Measurements from ENCODE around the gene USP36.
A peak's percentile ranks its signal among the peaks of the same experiment; 100 is the strongest.
"Not testable (repeated sequence)": the region's sequence is repeated elsewhere in the genome, so short reads cannot be mapped to it uniquely, and the experiment has no call there.

USP36 gene

GRCh38 chr17:78840780-78841611, at the start of gene USP36:
USP36 (minus strand) TSS chr17:78840814; CDS start chr17:78836363, 4,451 bp downstream.
- TF ChIP-seq EZH2phosphoT487 (IDR thresholded peaks at IDR 0.05; ENCODE audit: low read length) (no peak), CTCF (IDR thresholded peaks at IDR 0.05; ENCODE audit: low read length) (no peak)
- H3K9ac ChIP-seq (ENCODE audit: low read length), result peak within 1 kb of the TSS; percentile 98
- H3K27ac ChIP-seq (ENCODE audit: low read length), result peak within 1 kb of the TSS; percentile 92
- H3K4me3 ChIP-seq (ENCODE audit: low read length), result peak within 1 kb of the TSS; percentile 78
- peaks cover 9% of the 10 kb centered on the region; the same call in 1 of the 2 replicates for H3F3A ChIP-seq (ENCODE audit: insufficient read depth, low read length)
- H2AFZ ChIP-seq (ENCODE audit: low read length), result peak within 1 kb of the TSS; percentile 24; the same call in 1 of the 2 replicates
- no peaks in the 10 kb centered on the region for H3K9me3 ChIP-seq (replicated peaks; ENCODE audit: insufficient read depth, low read length)
- peaks cover 17% of the 10 kb centered on the region for H3K4me1 ChIP-seq (ENCODE audit: low read length)
- no peaks in the 10 kb centered on the region for H3K9me2 ChIP-seq (replicated peaks; ENCODE audit: insufficient read depth, low read length)
- peak within 1 kb of the TSS; percentile 91 for H3K4me2 ChIP-seq (ENCODE audit: low read depth, low read length)
- no peaks in the 10 kb centered on the region for H3K27me3 ChIP-seq (replicated peaks; ENCODE audit: insufficient read depth, low read length)
- H4K20me1 ChIP-seq (ENCODE audit: insufficient read depth, low read length), result 0 out of 2 replicates have a peak, but pooled peaks cover 6% of the 10 kb centered on the region
- peaks cover 9% of the 10 kb centered on the region; the same call in 1 of the 2 replicates for H3K36me3 ChIP-seq (replicated peaks; ENCODE audit: insufficient read depth, low read length)
- peak; percentile 100 for DNase-seq
- H3K79me2 ChIP-seq (ENCODE audit: low read length), result peaks cover 45% of the 10 kb centered on the region

GRCh38 chr17:78890096-78890495, 49.5 kb upstream of the USP36 start:
- not testable (repeated sequence) for H4K20me1 ChIP-seq (ENCODE audit: insufficient read depth, low read length); H3K9me2 ChIP-seq (replicated peaks; ENCODE audit: insufficient read depth, low read length); DNase-seq; H3K36me3 ChIP-seq (replicated peaks; ENCODE audit: insufficient read depth, low read length); H2AFZ ChIP-seq (ENCODE audit: low read length); H3K27me3 ChIP-seq (replicated peaks; ENCODE audit: insufficient read depth, low read length); H3K9me3 ChIP-seq (replicated peaks; ENCODE audit: insufficient read depth, low read length)
- peaks cover 82% of the 10 kb centered on the region for H3K79me2 ChIP-seq (ENCODE audit: low read length)
- H3K9ac ChIP-seq (ENCODE audit: low read length), result peak overlapping the region; percentile 86
- peak overlapping the region; percentile 84; the same call in 1 of the 2 replicates for H3K4me2 ChIP-seq (ENCODE audit: low read depth, low read length)
- H3K27ac ChIP-seq (ENCODE audit: low read length), result peak overlapping the region; percentile 97
- H3K4me3 ChIP-seq (ENCODE audit: low read length), result peak overlapping the region; percentile 37; the same call in 1 of the 2 replicates
- H3K4me1 ChIP-seq (ENCODE audit: low read length), result peaks cover 49% of the 10 kb centered on the region
- peaks cover 53% of the 10 kb centered on the region for H3F3A ChIP-seq (ENCODE audit: insufficient read depth, low read length)

GRCh38 chr17:78889531-78889930, 48.9 kb upstream of the USP36 start:
- no peak for TF ChIP-seq CTCF (IDR thresholded peaks at IDR 0.05; ENCODE audit: low read length)
- no peak for TF ChIP-seq EZH2 (optimal IDR thresholded peaks at IDR 0.05; ENCODE audit: low read depth, low read length)
- TF ChIP-seq EZH2phosphoT487 (IDR thresholded peaks at IDR 0.05; ENCODE audit: low read length), result no peak
- Histone ChIP-seq H3K36me3 (replicated peaks; ENCODE audit: insufficient read depth, low read length) (no peaks in the 10 kb centered on the region), H3K9me3 (replicated peaks; ENCODE audit: insufficient read depth, low read length) (no peaks in the 10 kb centered on the region), H4K20me1 (ENCODE audit: insufficient read depth, low read length) (no peaks in the 10 kb centered on the region), H3K79me2 (ENCODE audit: low read length) (peaks cover 82% of the 10 kb centered on the region), H3K4me3 (ENCODE audit: low read length) (peak overlapping the region; percentile 37), H3K4me2 (ENCODE audit: low read depth, low read length) (peak overlapping the region; percentile 84), H3K27ac (ENCODE audit: low read length) (peak overlapping the region; percentile 97), H2AFZ (ENCODE audit: low read length) (no peak overlapping the region), H3K9ac (ENCODE audit: low read length) (peak overlapping the region; percentile 86), H3K4me1 (ENCODE audit: low read length) (peaks cover 49% of the 10 kb centered on the region), H3F3A (ENCODE audit: insufficient read depth, low read length) (peaks cover 53% of the 10 kb centered on the region), H3K9me2 (replicated peaks; ENCODE audit: insufficient read depth, low read length) (no peaks in the 10 kb centered on the region), H3K27me3 (replicated peaks; ENCODE audit: insufficient read depth, low read length) (no peaks in the 10 kb centered on the region)
- DNase-seq, result peak; percentile 93
